EL (cell line): ENCODE measurements around the gene FBXW9.
"Not testable (repeated sequence)": the region's sequence is repeated elsewhere in the genome, so short reads cannot be mapped to it uniquely, and the experiment has no call there.

ENCODE experiments used
- DNase-seq: peaks from one replicate; pipeline ENCODE4 v3.0.0-alpha.2; 2016

FBXW9 gene

DNA sequence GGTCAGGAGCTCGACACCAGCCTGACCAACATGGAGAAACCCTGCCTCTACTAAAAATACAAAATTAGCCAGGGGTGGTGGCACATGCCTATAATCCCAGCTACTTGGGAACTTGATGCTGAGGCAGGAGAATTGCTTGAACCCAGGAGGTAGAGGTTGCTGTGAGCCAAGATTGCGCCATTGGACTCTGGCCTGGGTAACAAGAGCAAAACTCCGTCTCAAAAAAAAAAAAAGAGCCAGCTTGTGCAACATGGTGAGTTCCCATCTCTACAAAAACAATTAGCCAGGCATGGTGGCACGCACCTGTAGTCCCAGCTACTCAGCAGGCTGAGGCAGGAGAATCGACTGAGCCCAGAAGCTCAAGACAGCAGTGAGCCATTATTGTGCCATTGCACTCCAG is 18.4 kb downstream of the FBXW9 start:
- not testable (repeated sequence) for DNase-seq

DNA sequence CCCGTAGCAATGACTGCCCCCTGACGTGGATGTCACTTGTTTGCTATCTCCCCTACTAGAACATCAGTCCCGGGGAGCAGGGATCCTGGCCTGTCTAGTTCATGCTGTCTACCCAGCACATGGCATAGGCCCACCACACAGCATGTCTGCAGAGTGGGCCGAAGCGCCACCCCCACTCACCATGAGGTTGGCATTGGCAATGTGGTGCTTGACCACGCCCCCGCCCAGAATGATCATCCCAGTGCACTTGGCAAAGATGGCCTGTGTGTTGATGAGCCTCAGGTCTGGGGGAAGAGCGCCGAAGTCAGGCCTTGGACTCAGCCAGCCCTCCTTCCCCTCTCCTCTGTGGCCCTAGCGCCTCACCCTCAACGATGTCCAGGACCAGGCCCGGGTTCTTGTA is 19.5 kb downstream of the FBXW9 start:
- no peak for DNase-seq

DNA sequence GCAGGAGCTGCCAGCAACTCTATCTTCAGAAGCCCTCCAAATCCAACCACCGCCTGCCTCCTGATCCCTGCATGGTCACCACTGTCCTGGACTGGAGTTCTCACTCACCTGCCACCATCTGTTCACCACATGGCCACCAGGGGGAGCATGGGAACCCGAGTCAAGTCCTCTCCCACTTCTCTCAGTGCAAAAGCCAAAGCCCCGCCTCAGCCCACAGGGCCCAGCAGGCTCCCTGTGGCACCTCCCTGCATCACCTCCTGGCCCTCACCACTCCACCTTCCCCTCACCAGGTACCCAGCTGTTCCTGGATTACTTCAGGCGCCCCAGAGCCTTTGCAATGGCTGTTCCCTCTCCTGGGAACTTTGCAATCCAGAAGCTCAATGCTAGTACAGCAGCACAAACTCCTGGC is 20.0 kb downstream of the FBXW9 start:
- DNase-seq: peak; percentile 79

DNA sequence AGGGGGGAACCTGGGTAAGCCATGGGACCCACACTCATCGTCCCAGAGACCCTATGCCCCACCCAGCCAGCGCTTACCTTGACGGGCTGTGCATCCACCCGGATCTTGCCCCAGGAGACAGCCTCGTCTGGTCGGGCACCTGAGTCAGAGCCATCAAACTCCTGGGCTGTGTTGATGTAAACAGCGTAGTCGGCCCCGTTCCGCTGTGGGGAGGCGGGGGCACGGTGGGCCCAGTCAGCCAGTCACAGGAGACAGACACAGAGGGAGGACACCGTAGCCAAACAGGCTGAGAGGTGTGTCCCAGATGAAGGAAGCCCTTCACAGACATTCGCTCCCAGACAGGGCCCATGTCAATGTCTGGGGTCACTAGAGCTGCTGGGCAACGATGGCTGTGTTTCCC is 20.5 kb downstream of the FBXW9 start:
- no peak for DNase-seq

- DNase-seq: no peak
Observed at GRCh38 chr19:12675399-12675798, 21.0 kb downstream of the FBXW9 start.

GRCh38 chr19:12672744-12673143 is 23.7 kb downstream of the FBXW9 start:
- no peak for DNase-seq

DNA sequence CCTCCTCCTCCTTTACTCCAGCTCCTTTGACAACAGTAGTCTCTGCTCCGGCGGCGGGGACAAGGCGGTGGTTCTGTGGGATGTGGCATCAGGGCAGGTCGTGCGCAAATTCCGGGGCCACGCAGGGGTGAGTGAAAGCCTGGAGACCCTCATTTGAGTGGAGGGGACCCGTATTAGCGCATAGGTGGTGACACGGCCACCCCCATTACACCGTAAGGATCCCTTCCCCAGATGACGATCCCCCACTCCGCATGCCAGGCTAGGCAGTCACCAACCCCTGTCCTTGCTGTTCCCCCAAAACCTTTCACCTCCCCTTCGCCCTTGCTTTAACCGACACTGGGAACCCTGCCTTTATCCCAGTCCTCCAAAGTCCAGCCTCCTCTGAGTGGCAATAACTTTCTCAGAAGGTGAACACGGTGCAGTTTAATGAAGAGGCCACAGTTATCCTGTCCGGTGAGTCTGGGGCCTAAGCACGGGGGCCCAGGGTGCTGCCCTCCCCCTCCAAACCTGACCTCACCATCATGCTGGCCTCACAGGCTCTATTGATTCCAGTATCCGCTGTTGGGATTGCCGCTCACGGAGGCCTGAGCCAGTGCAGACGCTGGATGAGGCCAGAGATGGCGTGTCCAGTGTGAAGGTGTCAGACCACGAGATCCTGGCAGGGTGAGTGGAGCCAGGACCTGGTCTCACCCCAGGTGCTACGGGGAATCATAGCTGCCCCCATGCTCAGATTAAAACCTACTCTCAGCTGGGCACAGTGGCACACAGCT is 26.1 kb downstream of the FBXW9 start:
- no peak for DNase-seq

DNA sequence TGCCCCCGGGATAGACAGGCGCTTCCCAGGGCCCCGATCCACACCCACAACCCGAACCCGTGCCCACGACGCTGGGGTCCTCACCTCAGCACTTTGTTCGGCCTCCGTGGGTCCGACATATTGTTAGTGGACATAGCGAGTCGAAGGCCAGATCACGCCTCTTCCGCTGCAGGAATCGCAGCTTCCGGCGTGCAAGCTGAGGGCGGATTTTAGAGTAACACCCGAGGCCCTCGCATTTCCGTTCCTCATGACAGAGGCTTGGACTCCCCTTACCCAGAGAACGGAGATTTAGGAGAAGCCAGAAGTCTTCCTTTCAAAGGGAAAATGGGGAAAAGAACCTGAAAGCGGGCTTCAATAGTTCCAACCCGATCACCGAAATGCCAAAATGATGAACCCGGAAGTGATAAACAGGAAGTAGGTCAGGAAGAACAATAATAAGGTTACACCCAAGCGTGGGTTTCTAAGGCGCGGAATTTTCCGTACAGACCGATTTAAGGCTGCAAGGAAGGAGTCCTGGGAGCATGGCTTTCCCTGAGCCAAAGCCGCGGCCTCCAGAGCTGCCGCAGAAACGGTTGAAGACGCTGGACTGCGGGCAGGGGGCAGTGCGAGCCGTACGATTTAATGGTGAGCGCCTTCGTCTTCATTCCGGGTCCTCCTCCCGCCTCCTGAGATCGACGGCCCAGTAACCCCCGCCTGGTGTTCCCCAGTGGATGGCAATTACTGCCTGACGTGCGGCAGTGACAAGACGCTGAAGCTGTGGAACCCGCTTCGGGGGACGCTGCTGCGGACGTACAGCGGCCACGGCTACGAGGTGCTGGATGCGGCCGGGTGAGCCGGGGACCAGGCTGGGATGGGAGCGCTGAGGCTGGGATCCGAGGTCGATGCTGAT is 26.9 kb downstream of the FBXW9 start:
- DNase-seq: peak; percentile 84

GRCh38 chr19:12668932-12669269 is 27.5 kb downstream of the FBXW9 start:
- peak; percentile 75 for DNase-seq

- no peak for DNase-seq
Observed at GRCh38 chr19:12668346-12668745, 28.1 kb downstream of the FBXW9 start.

DNA sequence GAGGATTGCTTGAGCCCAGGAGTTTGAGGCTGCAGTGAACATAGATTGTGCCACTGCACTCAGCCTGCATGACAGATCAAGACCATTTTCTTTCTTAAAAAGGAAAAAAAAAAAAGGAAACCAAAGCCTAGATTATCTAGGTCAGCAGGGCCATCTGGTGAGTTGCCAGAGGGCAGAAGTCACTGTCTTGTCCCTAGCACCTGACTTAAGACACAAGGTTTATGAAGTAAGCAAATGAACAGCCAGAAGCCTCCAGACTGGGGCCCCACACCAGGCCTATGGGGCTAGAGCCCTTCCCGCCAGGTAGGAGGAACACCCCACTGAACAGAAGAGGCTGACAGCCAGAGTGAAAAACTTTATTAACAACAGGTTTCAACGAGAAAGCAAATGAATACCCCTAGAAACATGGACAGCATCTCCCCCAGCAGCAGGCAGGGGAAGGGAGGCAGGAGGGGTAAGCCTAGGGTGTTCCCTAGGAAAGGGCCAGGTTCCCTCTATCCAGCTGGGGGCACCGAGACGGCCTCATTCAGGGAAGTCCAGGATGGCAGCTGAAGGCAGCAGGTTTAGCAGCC is 28.6 kb downstream of the FBXW9 start:
- DNase-seq: no peak

DNA sequence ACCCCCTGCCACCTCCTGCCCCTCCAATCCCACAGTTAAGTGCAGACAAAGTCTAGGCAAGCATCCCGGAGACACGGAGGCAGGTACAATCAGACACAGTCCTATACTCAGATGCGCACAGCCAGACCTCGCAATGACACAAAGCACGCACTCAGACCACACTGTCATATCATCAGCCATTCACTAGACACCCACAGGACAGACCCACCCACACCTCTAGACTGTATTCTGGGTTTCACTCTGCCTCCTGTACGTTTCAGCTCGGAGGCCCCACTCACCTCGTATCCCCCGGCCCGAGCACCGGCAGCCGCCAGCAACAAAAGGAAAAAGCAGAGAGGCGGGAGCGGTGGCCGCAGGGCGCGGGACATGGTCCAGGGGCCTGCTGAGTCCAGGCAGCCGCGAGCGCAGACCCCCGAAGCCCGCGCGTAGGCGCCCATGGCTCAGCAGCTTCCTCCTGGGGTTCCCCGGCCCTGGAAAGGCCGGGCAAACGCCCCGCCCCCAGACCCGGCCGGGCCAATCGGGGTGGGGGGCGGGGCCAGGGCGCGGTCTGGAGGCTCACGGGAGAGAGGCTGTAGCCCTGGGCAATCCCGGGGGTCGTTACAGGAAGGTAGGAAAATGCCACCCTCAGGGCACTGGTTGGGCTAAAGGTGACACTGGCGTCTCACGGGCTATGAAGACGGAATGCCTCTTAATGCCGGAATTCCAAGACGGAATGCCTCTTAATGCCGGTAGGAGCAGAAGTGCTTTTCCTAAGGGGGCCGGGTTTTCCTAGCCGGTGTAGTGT is 30.0 kb downstream of the FBXW9 start, which contains the start of the genes MAN2B1 and WDR83:
Gene MAN2B1 (minus strand): TSS at position 478 of the 784 bp plus-strand sequence. CDS start 41 bp downstream, at position 437.
Gene WDR83 (plus strand): TSS at position 543 of the 784 bp plus-strand sequence. CDS start 2,984 bp downstream, outside the sequence.
- DNase-seq: peak; percentile 78

- DNase-seq: no peak
Observed at GRCh38 chr19:12665671-12666264, 30.7 kb downstream of the FBXW9 start.

DNA sequence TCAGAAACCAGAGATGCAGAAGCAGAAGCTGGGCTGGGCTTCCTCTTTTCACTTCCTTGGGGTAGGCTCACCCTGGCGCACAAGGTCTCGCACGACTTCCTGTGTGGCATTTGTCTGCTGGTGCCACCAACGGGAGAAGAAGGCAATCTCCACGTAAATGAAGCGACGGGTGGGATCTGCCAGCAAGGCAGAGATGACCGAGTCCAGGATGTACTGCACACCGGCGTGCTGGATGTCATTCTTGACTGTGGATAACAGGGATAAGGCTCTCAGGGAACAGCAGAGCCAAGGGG is 31.2 kb downstream of the FBXW9 start:
- DNase-seq: no peak

- peak; percentile 32 for DNase-seq
Observed at GRCh38 chr19:12664406-12665280, 31.8 kb downstream of the FBXW9 start.

DNA sequence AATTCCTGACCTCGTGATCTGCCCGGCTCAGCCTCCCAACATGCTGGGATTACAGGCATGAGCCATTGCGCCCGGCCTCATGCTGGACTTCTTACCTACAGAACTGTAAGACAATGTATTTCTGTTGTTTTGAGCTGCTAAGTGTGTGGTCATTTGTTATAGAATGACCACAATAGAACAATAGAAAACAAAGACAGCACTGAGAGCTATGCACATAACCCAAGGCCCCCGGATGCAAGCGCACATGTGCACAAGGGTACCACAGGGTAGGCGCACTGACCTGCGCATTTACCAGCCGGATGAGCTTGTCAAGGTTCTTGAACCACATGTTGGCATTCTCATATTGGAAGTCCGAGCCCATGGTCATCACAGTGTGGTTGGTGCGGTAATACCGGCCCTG is 35.5 kb downstream of the FBXW9 start:
- no peak for DNase-seq

GRCh38 chr19:12657966-12658365 is 38.5 kb downstream of the FBXW9 start:
- no peak for DNase-seq

DNA sequence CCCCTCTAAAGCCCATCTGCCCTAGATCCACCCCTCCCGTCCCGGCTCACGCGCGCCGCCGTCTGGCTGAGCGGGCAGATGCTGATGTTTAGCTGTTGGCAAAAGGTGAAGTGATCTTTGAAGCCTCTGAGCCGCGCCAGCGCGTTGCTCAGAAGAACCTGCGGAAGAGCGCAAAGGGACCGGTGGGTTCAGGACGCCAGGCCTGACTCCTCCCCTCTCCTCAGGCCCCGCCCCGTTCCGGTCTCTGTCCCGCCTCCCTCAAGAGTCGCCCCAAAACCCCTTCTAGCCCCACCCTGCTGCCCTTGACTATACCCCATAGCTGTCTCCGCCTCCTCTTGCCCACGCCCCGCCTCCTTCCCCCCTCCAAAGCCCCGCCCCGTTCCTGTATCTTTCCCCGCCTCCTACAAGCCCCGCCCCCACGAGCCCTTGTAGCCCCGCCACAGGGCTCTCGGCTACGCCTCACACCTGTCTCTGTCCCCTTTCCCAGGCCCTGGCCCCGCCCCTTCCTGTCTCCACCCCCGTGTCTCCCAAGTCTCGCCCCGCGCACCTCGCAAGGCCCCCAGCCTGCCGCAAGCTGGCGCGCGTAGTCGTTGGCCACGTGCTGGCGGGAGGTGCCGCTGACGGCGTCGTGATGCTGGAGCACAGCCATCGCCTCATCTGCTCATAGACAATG is 39.4 kb downstream of the FBXW9 start:
- DNase-seq: no peak

DNA sequence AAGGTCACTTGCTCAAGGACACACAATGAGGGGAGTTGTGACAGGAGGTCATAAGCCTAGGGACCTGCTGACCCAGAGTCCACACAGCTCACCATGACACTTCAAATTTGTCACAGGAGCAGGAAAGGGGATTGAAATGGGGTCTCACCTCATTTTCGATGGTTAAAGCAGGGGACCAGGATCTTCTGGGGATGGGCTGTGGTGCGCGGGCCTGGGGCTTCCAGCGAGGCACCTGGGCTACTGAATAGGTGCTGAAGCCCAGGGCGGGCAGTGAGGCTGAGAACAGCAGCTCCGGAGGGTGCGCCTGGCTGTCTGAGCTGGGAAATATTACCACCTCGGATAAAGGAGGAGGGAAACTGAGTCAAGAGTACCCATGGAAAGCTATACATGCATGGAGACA is 40.9 kb downstream of the FBXW9 start:
- DNase-seq: no peak

DNA sequence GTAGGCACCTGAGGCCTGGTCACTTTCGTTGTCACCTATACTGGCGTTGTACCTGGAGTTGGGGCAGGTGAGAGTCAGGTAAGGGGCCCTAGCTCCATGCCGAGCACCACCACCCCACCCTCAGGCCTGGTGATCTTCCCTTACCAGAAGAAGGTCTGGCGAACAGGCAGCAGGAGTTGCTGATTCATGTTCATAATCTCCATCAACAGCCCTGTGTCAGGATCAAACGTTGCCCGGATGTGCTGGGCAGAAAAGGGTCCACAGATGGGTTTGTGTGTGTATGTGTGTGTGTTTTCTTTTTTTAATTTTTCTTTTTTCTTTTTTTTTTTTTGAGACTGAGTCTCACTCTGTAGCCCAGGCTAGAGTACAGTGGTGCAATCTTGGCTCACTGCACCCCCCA is 44.2 kb downstream of the FBXW9 start:
- no peak for DNase-seq

- DNase-seq: no peak
Observed at GRCh38 chr19:12649941-12650340, 46.5 kb downstream of the FBXW9 start.
